GM21717 (cell line): ENCODE data around the gene PLXNC1.

Experiments
- ATAC-seq: cut with Tn5 transposase; IDR thresholded peaks from one replicate; pipeline ENCODE4 v1.9.1; 2021; ENCODE audit warnings: mild to moderate bottlenecking, moderate library complexity; ENCODE audit not compliant: unreplicated experiment

PLXNC1 gene

DNA sequence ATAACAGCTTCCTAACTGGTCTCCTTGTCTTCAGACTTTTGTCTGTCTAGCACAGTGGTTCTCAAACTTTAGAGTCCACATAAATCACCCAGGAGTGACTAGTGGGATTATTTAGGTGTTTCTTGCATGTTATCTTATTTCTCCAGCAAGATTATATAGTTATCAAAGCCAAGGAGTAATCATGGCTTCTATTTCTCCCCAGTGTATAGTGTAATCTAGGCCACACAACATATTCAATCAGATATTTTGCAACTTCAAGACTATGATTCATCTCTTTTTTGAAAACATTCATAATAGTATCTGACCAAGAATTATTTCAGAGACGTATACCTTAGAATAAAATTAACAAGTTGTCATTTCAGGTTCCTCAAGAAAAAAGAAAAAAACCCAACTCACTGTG is 179.4 kb downstream of the PLXNC1 start:
- no peak for ATAC-seq

DNA sequence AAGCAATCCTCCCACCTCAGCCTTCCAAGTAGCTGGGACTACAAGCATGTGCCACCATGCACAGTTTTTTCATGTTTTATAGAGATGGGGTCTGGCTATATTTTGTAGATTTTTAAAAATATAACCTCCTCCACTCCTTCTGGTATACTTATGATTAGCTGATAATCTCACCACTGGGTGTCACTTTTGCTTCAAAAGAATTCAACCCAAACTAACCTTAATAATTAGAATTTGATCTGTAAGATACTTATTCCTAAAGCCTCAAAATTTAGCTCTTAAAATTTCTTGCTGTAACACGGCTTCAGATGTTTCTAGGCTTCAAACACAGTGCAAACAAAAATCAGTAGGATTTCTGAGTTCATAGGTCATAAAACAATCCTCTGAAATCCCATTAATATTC is 181.0 kb downstream of the PLXNC1 start:
- no peak for ATAC-seq

DNA sequence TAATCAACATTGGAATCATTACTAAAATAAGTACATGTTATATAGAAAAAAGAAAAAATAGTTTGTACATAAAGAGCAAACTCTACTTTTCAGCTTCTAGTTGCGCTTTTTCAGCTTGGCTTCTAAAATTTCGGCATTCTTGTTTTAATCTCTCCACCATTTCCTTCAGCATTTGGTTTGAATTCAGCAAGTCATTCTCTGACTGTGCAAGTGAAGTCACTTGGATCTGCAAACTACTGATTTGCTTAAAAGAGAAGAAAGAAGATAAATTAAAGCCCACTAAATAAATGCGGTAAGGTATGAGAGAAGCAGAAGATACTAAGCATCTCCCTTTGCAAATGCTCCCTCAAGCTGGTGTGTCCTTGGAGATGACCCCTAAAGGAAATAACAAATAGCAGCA is 185.0 kb downstream of the PLXNC1 start:
- no peak for ATAC-seq

DNA sequence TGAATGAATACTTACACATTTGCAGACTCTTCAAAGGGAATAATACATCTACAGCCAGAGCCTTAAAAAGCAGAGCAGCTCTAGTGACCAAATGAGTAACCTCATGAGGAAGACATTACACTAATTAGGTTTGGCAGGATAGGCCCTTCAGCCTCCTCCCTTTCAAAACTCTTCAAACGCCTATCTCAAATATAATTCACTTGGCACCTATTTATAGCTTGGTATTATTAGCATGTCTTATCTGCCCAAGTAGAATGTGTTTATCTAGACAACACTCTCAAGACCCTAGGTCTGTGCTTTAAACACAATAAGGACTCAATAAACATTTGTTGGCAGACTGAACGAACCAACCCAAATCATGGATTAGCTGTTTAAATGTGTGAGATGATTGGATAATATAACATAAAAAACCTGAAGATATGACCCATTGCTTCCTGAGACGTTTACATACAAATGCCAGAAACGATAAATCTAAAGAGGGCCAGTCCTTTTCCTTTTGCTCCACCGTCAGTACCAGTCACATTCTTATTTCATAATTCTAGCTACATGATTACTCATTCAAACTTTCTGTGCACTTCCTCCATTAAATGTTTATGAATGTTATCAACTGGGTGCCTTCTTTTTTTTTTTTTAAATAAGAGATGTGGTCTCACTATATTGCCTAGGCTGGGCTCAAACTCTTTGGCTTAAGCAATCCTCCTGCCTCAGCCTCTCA is 188.0 kb downstream of the PLXNC1 start:
- ATAC-seq: no peak

DNA sequence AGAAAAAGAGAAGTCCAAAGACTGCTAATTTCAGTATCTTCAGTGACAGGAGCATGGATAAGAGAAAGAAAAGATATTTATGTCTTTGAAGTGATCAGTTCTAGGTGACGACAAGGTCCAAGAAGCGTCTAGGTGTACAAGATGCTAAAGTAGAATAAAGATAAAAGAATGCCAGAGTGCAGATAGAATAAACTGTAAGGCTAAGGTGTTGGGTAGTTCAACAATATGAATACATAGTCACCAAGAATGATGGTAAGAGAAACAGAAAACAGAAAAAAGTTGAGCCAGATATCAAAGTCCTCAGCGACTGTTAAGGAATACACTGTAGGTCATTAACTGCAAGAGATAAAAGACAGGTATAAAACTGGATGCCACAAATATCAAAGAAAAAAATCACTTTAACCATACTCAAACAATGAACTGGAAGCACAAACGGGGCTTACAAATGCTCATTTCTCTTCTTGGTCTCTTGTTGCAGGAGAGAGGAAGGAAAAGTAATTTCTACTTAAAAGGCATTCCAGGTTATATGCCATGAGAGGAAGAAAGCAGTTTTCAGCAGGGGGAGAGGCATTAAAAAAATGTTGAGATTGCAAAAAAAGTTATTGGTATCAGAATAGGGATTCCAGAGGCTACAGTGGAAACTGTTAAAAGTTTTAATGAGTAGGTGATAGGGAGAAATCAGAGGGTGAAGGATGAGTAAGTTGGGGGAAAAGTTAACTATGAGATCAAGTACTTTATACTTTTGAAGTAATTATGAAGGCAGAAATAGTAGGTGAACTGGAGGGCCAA is 189.8 kb downstream of the PLXNC1 start:
- no peak for ATAC-seq

DNA sequence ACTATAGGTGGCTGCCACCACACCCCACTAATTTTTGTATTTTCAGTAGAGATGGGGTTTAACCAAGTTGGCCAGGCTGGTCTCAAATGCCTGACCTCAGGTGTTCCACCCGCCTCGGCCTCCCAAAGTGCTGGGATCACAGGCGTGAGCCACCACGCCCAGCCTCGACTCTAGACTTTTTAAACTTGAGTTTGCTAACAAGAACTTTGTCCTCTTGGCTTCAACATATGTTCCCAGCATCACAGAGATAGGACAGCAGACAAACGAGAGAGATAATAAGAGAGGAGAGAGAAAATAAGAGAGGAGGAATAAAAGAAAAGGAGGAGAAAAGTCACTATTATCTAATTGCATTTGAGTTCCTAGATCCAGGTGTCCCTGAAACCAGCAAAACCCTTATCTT is 192.2 kb downstream of the PLXNC1 start:
- no peak for ATAC-seq

DNA sequence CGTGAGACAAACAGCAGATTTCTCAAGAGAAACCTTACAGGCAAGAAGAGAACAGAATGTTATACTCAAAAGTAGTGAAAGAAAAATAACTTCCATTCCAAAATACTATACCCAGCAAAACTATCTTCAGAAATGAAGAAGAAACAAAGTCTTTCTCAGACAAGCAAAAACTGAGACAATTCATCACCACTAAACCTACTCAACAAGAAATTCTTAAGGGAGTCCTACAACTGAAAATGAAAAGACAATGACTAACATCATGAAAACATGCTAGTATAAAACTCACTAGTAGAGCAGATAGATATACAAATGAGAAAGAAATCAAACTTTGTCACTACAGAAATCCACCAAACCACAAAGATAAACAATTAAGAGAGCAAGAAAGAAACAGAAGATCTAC is 204.8 kb downstream of the PLXNC1 start:
- ATAC-seq: no peak
